ENCODE data around the gene ZNF236. TPM values are rescaled to one million over a fixed set of nuclear protein-coding genes. Genes with fewer than 3 reads are reported as not detected.
A peak's percentile ranks its signal among the peaks of the same experiment; 100 is the strongest.

The ZNF236 gene
- total RNA-seq, 4 donors from 2014 or later, result 6.2 to 16.5 (median 10.7) TPM

DNA sequence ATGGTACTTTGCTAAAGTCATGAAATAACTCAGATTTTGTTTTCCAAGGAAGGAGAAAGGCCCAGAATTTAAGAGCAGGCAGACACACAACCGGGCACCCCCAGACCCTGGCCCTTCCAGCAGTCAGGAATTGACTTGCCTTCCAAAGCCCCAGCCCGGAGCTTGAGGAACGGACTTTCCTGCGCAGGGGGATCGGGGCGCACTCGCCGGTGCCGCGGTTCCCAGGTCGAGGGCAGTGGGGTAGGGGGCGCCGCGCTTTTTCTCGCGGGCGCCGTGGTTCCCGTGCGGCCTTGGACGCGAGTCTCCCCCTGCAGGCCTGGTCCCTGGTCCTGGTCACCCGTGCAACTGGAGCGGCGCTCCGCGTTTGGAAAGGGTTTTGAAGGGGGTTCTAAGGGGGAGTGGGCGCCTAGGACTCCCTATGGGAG, 1.2 kb downstream of the ZNF236 start:
- TF ChIP-seq, protein P1, sequence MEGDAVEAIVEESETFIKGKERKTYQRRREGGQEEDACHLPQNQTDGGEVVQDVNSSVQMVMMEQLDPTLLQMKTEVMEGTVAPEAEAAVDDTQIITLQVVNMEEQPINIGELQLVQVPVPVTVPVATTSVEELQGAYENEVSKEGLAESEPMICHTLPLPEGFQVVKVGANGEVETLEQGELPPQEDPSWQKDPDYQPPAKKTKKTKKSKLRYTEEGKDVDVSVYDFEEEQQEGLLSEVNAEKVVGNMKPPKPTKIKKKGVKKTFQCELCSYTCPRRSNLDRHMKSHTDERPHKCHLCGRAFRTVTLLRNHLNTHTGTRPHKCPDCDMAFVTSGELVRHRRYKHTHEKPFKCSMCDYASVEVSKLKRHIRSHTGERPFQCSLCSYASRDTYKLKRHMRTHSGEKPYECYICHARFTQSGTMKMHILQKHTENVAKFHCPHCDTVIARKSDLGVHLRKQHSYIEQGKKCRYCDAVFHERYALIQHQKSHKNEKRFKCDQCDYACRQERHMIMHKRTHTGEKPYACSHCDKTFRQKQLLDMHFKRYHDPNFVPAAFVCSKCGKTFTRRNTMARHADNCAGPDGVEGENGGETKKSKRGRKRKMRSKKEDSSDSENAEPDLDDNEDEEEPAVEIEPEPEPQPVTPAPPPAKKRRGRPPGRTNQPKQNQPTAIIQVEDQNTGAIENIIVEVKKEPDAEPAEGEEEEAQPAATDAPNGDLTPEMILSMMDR (IDR thresholded peaks at IDR 0.05), result peak in 1 of 6 experiments; percentile 19
- TF ChIP-seq POLR2A (IDR thresholded peaks at IDR 0.05), result no peak
- Histone ChIP-seq H3K9me3 (no peaks in the 10 kb centered on the region), H3K27me3 (no peaks in the 10 kb centered on the region), H3K36me3 (no peaks in the 10 kb centered on the region), H3K27ac (peak overlapping the region; percentile 79 to 100 (median 96)), H3K4me3 (peak overlapping the region; percentile 66 to 91 (median 86)), H3K4me1 (peaks cover 18 to 60% (median 22%) of the 10 kb centered on the region in 3 donors)
- intact Hi-C loops (cut with DNase I), result loop anchor here (10.0 kb wide), 1 partner anchor 1619 kb away; the partner anchor contains the start of gene PTGR3
- 30 to 45% methylated on average over 9 to 10 of the region's 28 CpGs for WGBS, 2 donors
- no peak for DNase-seq

DNA sequence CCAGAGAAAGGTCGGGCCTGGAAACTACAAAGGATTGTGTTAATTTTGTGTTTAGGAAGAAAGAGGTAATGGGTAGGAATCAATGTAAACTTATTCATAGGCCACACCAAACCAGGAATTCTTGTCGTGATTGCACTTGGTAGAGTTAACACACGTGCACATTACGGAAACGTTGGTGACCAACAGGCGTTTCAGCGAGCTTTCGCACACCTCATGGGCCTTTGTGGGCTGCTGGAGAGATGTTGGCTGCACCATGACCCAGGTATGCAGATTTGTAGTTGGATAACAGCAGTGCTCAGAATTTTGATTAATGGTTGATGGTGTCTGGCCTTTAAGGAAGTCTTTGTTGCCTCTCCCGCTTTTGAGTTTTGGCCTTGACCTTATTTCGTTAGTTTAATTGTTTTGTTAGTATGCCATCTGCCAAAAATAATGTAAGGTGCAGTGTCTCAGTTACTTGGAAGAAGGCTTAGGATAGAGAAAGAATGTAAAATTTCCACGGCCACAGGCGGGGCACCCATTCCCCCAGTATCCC, 1.9 kb downstream of the ZNF236 start:
- H3K27me3 ChIP-seq, result no peaks in the 10 kb centered on the region
- H3K4me1 ChIP-seq, result peaks cover 18 to 57% (median 22%) of the 10 kb centered on the region in 3 donors
- TF ChIP-seq, protein P1 (IDR thresholded peaks at IDR 0.05), result no peak
- TF ChIP-seq POLR2A (IDR thresholded peaks at IDR 0.05), result no peak
- no peak for DNase-seq
- no peaks in the 10 kb centered on the region for H3K36me3 ChIP-seq
- intact Hi-C loops (cut with DNase I), result loop anchor here (10.0 kb wide), 1 partner anchor 1619 kb away; the partner anchor contains the start of gene PTGR3
- no peaks in the 10 kb centered on the region for H3K9me3 ChIP-seq
- peak overlapping the region in 3 of 4 donors; percentile 85 to 91 (median 87) for H3K4me3 ChIP-seq
- H3K27ac ChIP-seq, result peak overlapping the region in 3 of 4 donors; percentile 79 to 100 (median 98)
- 70 to 77% methylated on average over 12 of the region's 12 CpGs for WGBS, 2 donors

DNA sequence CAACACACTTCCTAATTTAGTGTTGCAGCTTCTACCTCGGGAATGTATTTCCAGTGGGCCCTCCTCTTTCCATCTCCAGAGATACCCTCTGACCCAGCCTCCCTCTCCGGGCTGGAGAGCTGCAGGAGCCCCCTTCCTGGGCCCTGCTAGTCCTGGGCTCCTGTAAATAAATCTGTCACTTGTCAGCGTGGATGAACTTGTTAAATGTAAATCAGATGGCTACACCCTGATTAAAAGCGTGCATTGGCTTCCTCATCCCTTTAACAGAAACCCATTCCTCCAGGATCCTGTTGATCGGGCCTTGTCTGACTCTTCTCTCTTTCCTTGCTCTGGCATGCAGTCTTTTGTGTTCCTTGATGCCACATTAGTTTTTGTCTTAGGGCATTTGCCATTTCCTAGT, 2.4 kb downstream of the ZNF236 start:
- no peaks in the 10 kb centered on the region for H3K36me3 ChIP-seq
- H3K27ac ChIP-seq, result peak overlapping the region; percentile 11 to 100 (median 88)
- intact Hi-C loops (cut with DNase I), result loop anchor here (10.0 kb wide), 1 partner anchor 1620 kb away; the partner anchor contains the start of gene PTGR3
- no peaks in the 10 kb centered on the region for H3K27me3 ChIP-seq
- WGBS, 2 donors, result 59 to 71% methylated on average over 4 to 5 of the region's 5 CpGs
- H3K4me3 ChIP-seq, result no peak overlapping the region
- H3K9me3 ChIP-seq, result no peaks in the 10 kb centered on the region
- DNase-seq, result no peak
- peaks cover 18 to 52% (median 19%) of the 10 kb centered on the region in 3 donors for H3K4me1 ChIP-seq
- TF ChIP-seq POLR2A (IDR thresholded peaks at IDR 0.05), result no peak
- TF ChIP-seq, protein P1 (IDR thresholded peaks at IDR 0.05), result no peak

DNA sequence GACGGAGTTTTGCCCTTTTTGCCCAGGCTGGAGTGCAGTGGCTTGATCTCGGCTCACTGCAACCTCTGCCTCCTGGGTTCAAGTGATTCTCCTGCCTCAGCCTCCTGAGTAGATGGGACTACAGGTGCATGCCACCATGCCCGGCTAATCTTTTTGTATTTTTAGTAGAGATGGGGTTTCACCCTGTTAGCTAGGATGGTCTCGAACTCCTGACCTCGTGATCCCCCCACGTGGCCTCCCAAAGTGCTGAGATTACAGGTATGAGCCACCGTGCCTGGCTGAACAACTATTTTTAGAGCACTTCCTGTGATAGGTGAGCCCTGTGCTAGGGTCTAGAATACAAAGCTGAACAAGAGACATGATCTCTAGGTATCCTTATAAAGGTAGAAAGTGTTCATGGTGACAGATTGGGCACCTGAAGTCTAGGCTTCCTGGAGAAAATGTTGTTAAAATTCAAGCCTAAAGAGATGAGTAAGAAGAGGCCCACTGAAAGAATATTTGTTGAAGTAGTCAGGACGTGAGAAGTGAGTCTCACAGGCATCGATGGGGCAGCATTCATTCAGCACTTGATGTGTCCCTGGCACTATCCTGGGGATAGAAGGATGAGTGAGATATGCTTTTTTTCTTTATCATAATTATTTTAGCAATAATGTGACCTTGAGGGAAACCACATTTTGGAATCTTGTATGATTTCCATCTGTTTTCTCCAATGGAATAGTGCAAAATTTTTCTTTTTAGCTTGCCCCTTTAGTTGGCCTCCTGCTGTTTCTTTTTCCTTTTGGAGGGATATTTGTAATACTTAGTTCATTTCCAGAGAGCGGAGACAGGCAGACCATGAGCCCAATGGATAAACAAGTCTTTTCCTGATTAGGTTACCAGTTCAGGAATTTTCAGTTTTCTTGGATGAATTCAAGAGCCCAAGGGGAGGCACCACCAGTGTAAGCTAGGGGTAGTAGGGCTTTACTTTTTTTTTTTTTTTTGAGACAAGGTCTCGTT, 5.1 kb downstream of the ZNF236 start:
- no peaks in the 10 kb centered on the region for H3K9me3 ChIP-seq
- intact Hi-C loops (cut with DNase I), result loop anchor here (10.0 kb wide), 1 partner anchor 1623 kb away; the partner anchor contains the start of gene PTGR3
- no peaks in the 10 kb centered on the region for H3K36me3 ChIP-seq
- H3K4me1 ChIP-seq, result peaks cover 6 to 36% (median 18%) of the 10 kb centered on the region in 3 donors
- no peak overlapping the region for H3K4me3 ChIP-seq
- TF ChIP-seq, protein P1 (IDR thresholded peaks at IDR 0.05), result no peak
- TF ChIP-seq POLR2A (IDR thresholded peaks at IDR 0.05), result no peak
- no peak for DNase-seq
- 70 to 72% methylated on average over 9 of the region's 11 CpGs for WGBS, 2 donors
- no peaks in the 10 kb centered on the region for H3K27me3 ChIP-seq
- H3K27ac ChIP-seq, result peak overlapping the region in 1 of 4 donors; percentile 1
